GM19468 (cell line): ENCODE data around the gene ATOH8.
"Not testable (repeated sequence)": the region's sequence is repeated elsewhere in the genome, so short reads cannot be mapped to it uniquely, and the experiment has no call there.

Experiments
- ATAC-seq: cut with Tn5 transposase; IDR thresholded peaks from one replicate; pipeline ENCODE4 v1.9.1; 2021; ENCODE audit warnings: mild to moderate bottlenecking, moderate library complexity, moderate number of reproducible peaks; ENCODE audit not compliant: unreplicated experiment; ENCODE audit errors: extremely low read depth

The ATOH8 gene

GRCh38 chr2:85813211-85813981 lies 59.6 kb downstream of the ATOH8 start:
- ATAC-seq = no peak

- ATAC-seq = peak; percentile 46
Observed at GRCh38 chr2:85813982-85814801, 60.4 kb downstream of the ATOH8 start.

- ATAC-seq = no peak
Observed at GRCh38 chr2:85814802-85815550, 61.2 kb downstream of the ATOH8 start.

GRCh38 chr2:85819811-85820510 lies 66.2 kb downstream of the ATOH8 start:
- no peak for ATAC-seq

- no peak for ATAC-seq
Observed at GRCh38 chr2:85822766-85823165, 69.0 kb downstream of the ATOH8 start.

GRCh38 chr2:85823951-85824350 lies 70.2 kb downstream of the ATOH8 start:
- no peak for ATAC-seq

- no peak for ATAC-seq
Observed at GRCh38 chr2:85826990-85827878, 73.4 kb downstream of the ATOH8 start.

GRCh38 chr2:85827879-85828569 lies 74.2 kb downstream of the ATOH8 start:
- ATAC-seq = no peak

- ATAC-seq = no peak
Observed at GRCh38 chr2:85828725-85829124, 74.9 kb downstream of the ATOH8 start.

GRCh38 chr2:85829394-85829793 lies 75.6 kb downstream of the ATOH8 start:
- not testable (repeated sequence) for ATAC-seq

- no peak for ATAC-seq
Observed at GRCh38 chr2:85830645-85831044, 76.9 kb downstream of the ATOH8 start.

GRCh38 chr2:85831735-85832134 lies 77.9 kb downstream of the ATOH8 start:
- no peak for ATAC-seq

GRCh38 chr2:85834466-85834865 lies 80.7 kb downstream of the ATOH8 start:
- no peak for ATAC-seq
